H1 (cell line): Measurements from ENCODE around the gene SMARCC1. TPM values are rescaled to one million over a fixed set of nuclear protein-coding genes. Genes with fewer than 3 reads are reported as not detected.

Experiments
- CTCF ChIA-PET: fragments of 300-600 bp; sonication (Branson Sonifier 250); formaldehyde crosslinking; loops from one replicate; lab custom pipeline; 2021; ENCODE audit not compliant: partially characterized antibody; lab: Charles Lee
- POLR2A ChIA-PET: fragments of 300-600 bp; sonication (Branson Sonifier 250); formaldehyde crosslinking; loops from one replicate; lab custom pipeline; 2021; ENCODE audit warnings: inconsistent platforms; ENCODE audit not compliant: partially characterized antibody; lab: Charles Lee
- DNase-seq, 2 experiments: peaks; one replicate each; pipeline versions ENCODE4 v3.0.0 to v3.0.0-alpha.2; 2010 to 2022; ENCODE audit warnings: low spot score in 2 of 2, low read depth in 1 of 2, mixed read lengths in 1 of 2
- FAIRE-seq: peaks from 2 replicates; lab custom pipeline; 2011; peaks lifted over from hg19 to GRCh38; lab: Jason Lieb, UNC
- H2AFZ ChIP-seq: 2 replicates; pipeline ENCODE4 v1.8.1; 2012; ENCODE audit warnings: low read length, inconsistent platforms
- H2AK5ac ChIP-seq: 2 replicates; pipeline ENCODE4 v1.6.1; 2013; ENCODE audit warnings: low read depth, low read length
- H2BK120ac ChIP-seq: replicated peaks from 2 replicates; pipeline ENCODE3; 2013; ENCODE audit warnings: low read depth, low read length, inconsistent platforms
- H2BK12ac ChIP-seq: 2 replicates; pipeline ENCODE4 v1.6.1; 2013; ENCODE audit warnings: low read depth, low read length
- H2BK15ac ChIP-seq: 2 replicates; pipeline ENCODE4 v1.6.1; 2013; ENCODE audit warnings: low read length
- H2BK20ac ChIP-seq: 2 replicates; pipeline ENCODE4 v1.6.1; 2013; ENCODE audit warnings: low read length
- H2BK5ac ChIP-seq: 2 replicates; pipeline ENCODE4 v1.6.1; 2013; ENCODE audit warnings: low read depth, low read length
- H3K14ac ChIP-seq: 2 replicates; pipeline ENCODE4 v1.6.1; 2013; ENCODE audit warnings: inconsistent platforms; ENCODE audit not compliant: insufficient read length
- H3K18ac ChIP-seq: 2 replicates; pipeline ENCODE4 v1.6.1; 2013; ENCODE audit warnings: low read length; ENCODE audit errors: extremely low read depth
- H3K23ac ChIP-seq: 2 replicates; pipeline ENCODE4 v1.6.1; 2013; ENCODE audit warnings: inconsistent platforms; ENCODE audit not compliant: insufficient read length
- H3K23me2 ChIP-seq: 2 replicates; pipeline ENCODE4 v1.6.1; 2013; ENCODE audit warnings: low read depth, low read length
- H3K27ac ChIP-seq: 2 replicates; pipeline ENCODE4 v1.6.1; 2011; ENCODE audit warnings: low read depth, low read length, inconsistent platforms
- H3K27me3 ChIP-seq, 4 experiments: replicated peaks in 1 of 4; 1 replicate in 1 of 4; 2 replicates in 3 of 4; pipeline versions ENCODE4 v1.6.1 to v1.8.1; 2011 to 2013; ENCODE audit warnings: low read length in 3 of 4, mild to moderate bottlenecking in 3 of 4, inconsistent platforms in 2 of 4, mixed read lengths in 2 of 4, moderate library complexity in 1 of 4; ENCODE audit not compliant: control insufficient read depth in 3 of 4, insufficient read depth in 3 of 4; ENCODE audit errors: extremely low read depth in 1 of 4
- H3K36me3 ChIP-seq, 4 experiments: 2 replicates each; pipeline versions ENCODE4 v1.6.1 to v1.8.1; 2011 to 2013; ENCODE audit warnings: mild to moderate bottlenecking in 4 of 4, low read length in 3 of 4, moderate library complexity in 2 of 4, control low read depth in 1 of 4, inconsistent platforms in 1 of 4; ENCODE audit not compliant: insufficient read depth in 4 of 4, control insufficient read depth in 2 of 4
- H3K4ac ChIP-seq: replicated peaks from 2 replicates; pipeline ENCODE3; 2013; ENCODE audit warnings: low read length, low read depth, mixed read lengths, inconsistent platforms; ENCODE audit not compliant: insufficient read length
- H3K4me1 ChIP-seq, 4 experiments: replicated peaks in 1 of 4; 1 replicate in 1 of 4; 2 replicates in 3 of 4; pipeline versions ENCODE4 v1.6.1 to v1.8.1; 2011 to 2013; ENCODE audit warnings: low read length in 3 of 4, inconsistent platforms in 2 of 4, mixed read lengths in 1 of 4; ENCODE audit not compliant: insufficient read depth in 4 of 4, control insufficient read depth in 3 of 4
- H3K4me2 ChIP-seq, 2 experiments: 2 replicates each; pipeline versions ENCODE4 v1.6.1 to v1.8.1; 2011 to 2013; ENCODE audit warnings: low read depth in 2 of 2, low read length in 2 of 2, control low read depth in 1 of 2, inconsistent platforms in 1 of 2, mild to moderate bottlenecking in 1 of 2; ENCODE audit not compliant: insufficient read depth in 1 of 2
- H3K4me3 ChIP-seq, 4 experiments: fragments of 200-600, 300-600 bp in 1 of 4; sonication (generic), shearing (Covaris generic), sonication (Bioruptor Twin) in 1 of 4; 2 replicates each; pipeline versions ENCODE4 v1.5.1 to v1.8.1; 2011 to 2016; ENCODE audit warnings: low read length in 4 of 4, low read depth in 3 of 4, control low read depth in 2 of 4, inconsistent platforms in 2 of 4, mild to moderate bottlenecking in 2 of 4, mixed read lengths in 1 of 4, moderate library complexity in 1 of 4; ENCODE audit not compliant: insufficient read depth in 2 of 4; ENCODE audit errors: extremely low read depth in 1 of 4
- H3K56ac ChIP-seq: replicated peaks from 2 replicates; pipeline ENCODE3; 2013; ENCODE audit warnings: low read depth, mild to moderate bottlenecking, mixed read lengths, low read length, inconsistent platforms; ENCODE audit not compliant: insufficient read length
- H3K79me1 ChIP-seq: 2 replicates; pipeline ENCODE4 v1.6.1; 2013; ENCODE audit warnings: low read depth, low read length, control low read depth
- H3K79me2 ChIP-seq, 2 experiments: 2 replicates each; pipeline versions ENCODE4 v1.6.1 to v1.8.1; 2012 to 2013; ENCODE audit warnings: low read length in 2 of 2, mild to moderate bottlenecking in 2 of 2, inconsistent platforms in 1 of 2; ENCODE audit not compliant: insufficient read depth in 2 of 2, control insufficient read depth in 1 of 2
- H3K9ac ChIP-seq, 4 experiments: replicated peaks in 1 of 4; 1 replicate in 1 of 4; 2 replicates in 3 of 4; pipeline versions ENCODE4 v1.6.1 to v1.8.1; 2011 to 2013; ENCODE audit warnings: low read depth in 3 of 4, low read length in 3 of 4, control low read depth in 2 of 4, mild to moderate bottlenecking in 2 of 4, moderate library complexity in 2 of 4, inconsistent platforms in 1 of 4; ENCODE audit errors: extremely low read depth in 1 of 4
- H3K9me3 ChIP-seq, 2 experiments: 2 replicates each; pipeline versions ENCODE4 v1.6.1 to v1.8.1; 2012 to 2013; ENCODE audit warnings: mild to moderate bottlenecking in 2 of 2, moderate library complexity in 2 of 2, control low read depth in 1 of 2, inconsistent platforms in 1 of 2, low read depth in 1 of 2, low read length in 1 of 2, mixed read lengths in 1 of 2; ENCODE audit not compliant: insufficient read depth in 2 of 2
- H4K20me1 ChIP-seq, 2 experiments: replicated peaks in 1 of 2; 2 replicates each; pipeline versions ENCODE3 to v1.8.1; 2011 to 2013; ENCODE audit warnings: inconsistent platforms in 2 of 2, low read length in 2 of 2, mild to moderate bottlenecking in 1 of 2; ENCODE audit not compliant: insufficient read depth in 2 of 2, control insufficient read depth in 1 of 2
- H4K5ac ChIP-seq: 2 replicates; pipeline ENCODE4 v1.6.1; 2013; ENCODE audit warnings: low read length, low read depth, mixed read lengths, inconsistent platforms; ENCODE audit not compliant: insufficient read length
- H4K8ac ChIP-seq: 2 replicates; pipeline ENCODE4 v1.8.0; 2013; ENCODE audit warnings: mild to moderate bottlenecking, moderate library complexity, low read length, inconsistent platforms; ENCODE audit not compliant: insufficient read depth; ENCODE audit errors: extremely low read depth
- H4K91ac ChIP-seq: replicated peaks from 2 replicates; pipeline ENCODE3; 2013; ENCODE audit warnings: low read length, mixed read lengths, inconsistent platforms; ENCODE audit not compliant: insufficient read length
- ATF2 ChIP-seq: IDR thresholded peaks from 2 replicates; pipeline ENCODE4 v1.6.1; 2012; ENCODE audit warnings: low read length, inconsistent platforms
- CBX5 ChIP-seq: fragments of 300-800, 300-1000 bp; sonication (generic); IDR thresholded peaks from 2 replicates; pipeline ENCODE4 v1.7.1; 2016; ENCODE audit warnings: antibody characterized with exemption, low read length, low read depth
- CBX8 ChIP-seq: fragments of 300-800, 300-1000 bp; sonication (generic); IDR thresholded peaks from 2 replicates; pipeline ENCODE4 v1.7.1; 2016; ENCODE audit warnings: low read depth, low read length, borderline replicate concordance
- CTBP2 ChIP-seq: IDR thresholded peaks from 2 replicates; pipeline ENCODE4 v1.7.0; 2011; ENCODE audit warnings: borderline replicate concordance, mild to moderate bottlenecking, moderate library complexity, mixed read lengths, low read length; ENCODE audit not compliant: insufficient read depth, insufficient read length
- EP300 ChIP-seq, 2 experiments: IDR thresholded peaks; 1 replicate in 1 of 2; 2 replicates in 1 of 2; pipeline ENCODE4 v1.6.1; 2011 to 2012; ENCODE audit warnings: low read depth in 2 of 2, low read length in 2 of 2, mild to moderate bottlenecking in 2 of 2, borderline replicate concordance in 1 of 2, inconsistent platforms in 1 of 2, moderate library complexity in 1 of 2
- GTF2F1 ChIP-seq: IDR thresholded peaks from 2 replicates; pipeline ENCODE4 v1.6.1; 2012; ENCODE audit warnings: low read depth, low read length, improper control_type of control experiment, borderline replicate concordance
- SAP30 ChIP-seq: fragments of 300-600 bp; sonication (generic); IDR thresholded peaks from 2 replicates; pipeline ENCODE4 v1.7.1; 2012; ENCODE audit warnings: low read length, moderate library complexity, mild to moderate bottlenecking, inconsistent platforms; ENCODE audit not compliant: insufficient read depth, insufficient replicate concordance
- SIN3A ChIP-seq, 2 experiments: IDR thresholded peaks in 1 of 2; conservative IDR thresholded peaks in 1 of 2; 2 replicates each; pipeline ENCODE4 v1.6.1; 2011 to 2012; ENCODE audit warnings: low read length in 2 of 2, improper control_type of control experiment in 1 of 2, low read depth in 1 of 2, mild to moderate bottlenecking in 1 of 2
- SP4 ChIP-seq: IDR thresholded peaks from 2 replicates; pipeline ENCODE4 v1.6.1; 2012; ENCODE audit warnings: low read length, inconsistent platforms
- YY1 ChIP-seq: IDR thresholded peaks from 2 replicates; pipeline ENCODE4 v1.6.1; 2011; ENCODE audit warnings: low read depth, mild to moderate bottlenecking, low read length
- WGBS, 2 experiments: shearing (Covaris generic) in 1 of 2; methylation state at CpG; one replicate each; pipeline versions ENCODE4 v1.1.6 to v1.1.7; 2013 to 2015; ENCODE audit warnings: low lambda C conversion rate in 2 of 2, mixed read lengths in 2 of 2, inconsistent platforms in 1 of 2, low coverage in 1 of 2, missing lambda C conversion rate in 1 of 2; ENCODE audit not compliant: insufficient replicate concordance in 2 of 2, insufficient coverage in 1 of 2, insufficient read length in 1 of 2; ENCODE audit errors: extremely low coverage in 1 of 2, missing lambda C conversion rate in 1 of 2; 5-methylcytosine and 5-hydroxymethylcytosine counted together
- polyA plus RNA-seq, 7 experiments: library from polyadenylated mRNA; depleted of rRNA in 3 of 7; stranded (reverse) in 5 of 7; unstranded in 2 of 7; fragments of >200 nt in 5 of 7; fragments of 200-250 nt in 2 of 7; gene quantifications; 1 replicate in 5 of 7; 2 replicates in 1 of 7; 4 replicates in 1 of 7; pipeline versions ENCODE4 v1.2.1 to v1.2.3, GENCODE V29; 2011 to 2013; ENCODE audit warnings: missing spikeins in 2 of 7, mixed read lengths in 2 of 7
- total RNA-seq: library from RNA; stranded (reverse); fragmentation: NEBNext Ultra II Directional; extraction: Animal tissue kit (Norgen Biotek cat#: 25700); gene quantifications from 2 replicates; pipeline ENCODE4 v1.2.1, GENCODE V29; 2021
- TF ChIP-seq, protein P1 (sequence below): IDR thresholded peaks from 2 replicates; pipeline ENCODE4 v1.6.1; 2012; ENCODE audit warnings: inconsistent platforms

Gene SMARCC1
- total and polyA plus RNA-seq, 2 of the 8 experiments (the other 6 are each of a cell fraction or from before 2014, with no cell fraction given) = 64.1 to 335 TPM

DNA sequence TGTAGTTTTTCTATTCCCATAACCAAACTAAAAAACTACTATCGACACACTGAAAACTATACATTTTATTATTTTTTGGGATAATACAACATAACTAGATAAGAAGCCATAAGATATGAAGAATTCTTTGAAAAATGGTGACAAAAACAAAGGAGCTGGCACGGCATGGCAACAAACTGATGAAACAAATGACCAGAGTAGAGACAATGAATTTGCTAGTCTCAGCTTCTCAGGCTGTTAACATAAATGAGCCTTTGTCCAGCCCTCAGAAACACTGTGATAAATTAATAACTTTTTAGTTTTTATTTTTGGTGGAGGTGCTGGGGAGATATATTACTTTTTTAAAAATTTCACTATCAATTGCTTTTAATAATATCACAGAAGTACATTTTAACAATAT, 100.7 kb downstream of the SMARCC1 start:
- Histone ChIP-seq H3K14ac (no peak overlapping the region), H2AK5ac (no peak overlapping the region), H4K20me1 (no peaks in the 10 kb centered on the region), H3K4me2 (no peak overlapping the region), H3K79me1 (no peaks in the 10 kb centered on the region), H3K27me3 (no peaks in the 10 kb centered on the region), H2BK20ac (no peak overlapping the region), H2BK120ac (no peak overlapping the region), H2BK12ac (no peak overlapping the region), H4K8ac (no peak overlapping the region), H4K5ac (no peak overlapping the region), H3K4me1 (no peaks in the 10 kb centered on the region), H3K79me2 (no peaks in the 10 kb centered on the region; a peak in 1 of 4 replicates), H3K56ac (no peak overlapping the region), H3K9ac (no peak overlapping the region), H4K91ac (no peak overlapping the region), H2BK15ac (no peak overlapping the region), H3K9me3 (no peaks in the 10 kb centered on the region), H3K18ac (no peak overlapping the region), H3K23ac (no peak overlapping the region), H3K36me3 (peaks cover 21 to 89% (median 65%) of the 10 kb centered on the region in 4 experiments), H3K4me3 (no peak overlapping the region), H3K4ac (no peak overlapping the region), H2AFZ (no peak overlapping the region), H3K23me2 (no peaks in the 10 kb centered on the region), H2BK5ac (no peak overlapping the region), H3K27ac (no peak overlapping the region)
- DNase-seq (no peak), FAIRE-seq (no peak)
- ChIA-PET CTCF (no interaction called here), POLR2A (interaction anchor here (0.7 kb wide), 1 partner anchor 92 kb away, joined by 3 read pairs; no protein-coding TSS in a partner anchor)
- 87 to 100% methylated on average over 1 to 2 of the region's 2 CpGs for WGBS, 2 experiments
- no peak for TF ChIP-seq GTF2F1
- TF ChIP-seq CTBP2 = no peak
- no peak for TF ChIP-seq SP4
- no peak for TF ChIP-seq YY1
- TF ChIP-seq ATF2 = no peak
- TF ChIP-seq CBX8 = no peak
- no peak for TF ChIP-seq SIN3A (conservative IDR thresholded peaks at IDR 0.05 in 1 of 2, IDR thresholded peaks at IDR 0.05 in 1 of 2; ENCODE audit: low read depth in 1 of 2, low read length in 2 of 2)
- no peak for TF ChIP-seq CBX5
- no peak for TF ChIP-seq SAP30
- TF ChIP-seq, protein P1, sequence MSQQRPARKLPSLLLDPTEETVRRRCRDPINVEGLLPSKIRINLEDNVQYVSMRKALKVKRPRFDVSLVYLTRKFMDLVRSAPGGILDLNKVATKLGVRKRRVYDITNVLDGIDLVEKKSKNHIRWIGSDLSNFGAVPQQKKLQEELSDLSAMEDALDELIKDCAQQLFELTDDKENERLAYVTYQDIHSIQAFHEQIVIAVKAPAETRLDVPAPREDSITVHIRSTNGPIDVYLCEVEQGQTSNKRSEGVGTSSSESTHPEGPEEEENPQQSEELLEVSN = no peak
- no peak for TF ChIP-seq EP300 (IDR thresholded peaks at IDR 0.05; ENCODE audit: borderline replicate concordance in 1 of 2, low read depth in 2 of 2, low read length in 2 of 2)
